H1 (cell line): Measurements from ENCODE around the gene GPC6. TPM values are rescaled to one million over a fixed set of nuclear protein-coding genes. Genes with fewer than 3 reads are reported as not detected.

Experiments used
- CTCF ChIA-PET: fragments of 300-600 bp; sonication (Branson Sonifier 250); formaldehyde crosslinking; loops from one replicate; lab custom pipeline; 2021; ENCODE audit not compliant: partially characterized antibody; lab: Charles Lee
- POLR2A ChIA-PET: fragments of 300-600 bp; sonication (Branson Sonifier 250); formaldehyde crosslinking; loops from one replicate; lab custom pipeline; 2021; ENCODE audit warnings: inconsistent platforms; ENCODE audit not compliant: partially characterized antibody; lab: Charles Lee
- DNase-seq, 2 experiments: peaks; one replicate each; pipeline versions ENCODE4 v3.0.0 to v3.0.0-alpha.2; 2010 to 2022; ENCODE audit warnings: low spot score in 2 of 2, low read depth in 1 of 2, mixed read lengths in 1 of 2
- FAIRE-seq: peaks from 2 replicates; lab custom pipeline; 2011; peaks lifted over from hg19 to GRCh38; lab: Jason Lieb, UNC
- H2AFZ ChIP-seq: 2 replicates; pipeline ENCODE4 v1.8.1; 2012; ENCODE audit warnings: low read length, inconsistent platforms
- H2AK5ac ChIP-seq: 2 replicates; pipeline ENCODE4 v1.6.1; 2013; ENCODE audit warnings: low read depth, low read length
- H2BK120ac ChIP-seq: replicated peaks from 2 replicates; pipeline ENCODE3; 2013; ENCODE audit warnings: low read depth, low read length, inconsistent platforms
- H2BK12ac ChIP-seq: 2 replicates; pipeline ENCODE4 v1.6.1; 2013; ENCODE audit warnings: low read depth, low read length
- H2BK15ac ChIP-seq: 2 replicates; pipeline ENCODE4 v1.6.1; 2013; ENCODE audit warnings: low read length
- H2BK20ac ChIP-seq: 2 replicates; pipeline ENCODE4 v1.6.1; 2013; ENCODE audit warnings: low read length
- H2BK5ac ChIP-seq: 2 replicates; pipeline ENCODE4 v1.6.1; 2013; ENCODE audit warnings: low read depth, low read length
- H3K14ac ChIP-seq: 2 replicates; pipeline ENCODE4 v1.6.1; 2013; ENCODE audit warnings: inconsistent platforms; ENCODE audit not compliant: insufficient read length
- H3K18ac ChIP-seq: 2 replicates; pipeline ENCODE4 v1.6.1; 2013; ENCODE audit warnings: low read length; ENCODE audit errors: extremely low read depth
- H3K23ac ChIP-seq: 2 replicates; pipeline ENCODE4 v1.6.1; 2013; ENCODE audit warnings: inconsistent platforms; ENCODE audit not compliant: insufficient read length
- H3K23me2 ChIP-seq: 2 replicates; pipeline ENCODE4 v1.6.1; 2013; ENCODE audit warnings: low read depth, low read length
- H3K27ac ChIP-seq: 2 replicates; pipeline ENCODE4 v1.6.1; 2011; ENCODE audit warnings: low read depth, low read length, inconsistent platforms
- H3K27me3 ChIP-seq, 4 experiments: replicated peaks in 1 of 4; 1 replicate in 1 of 4; 2 replicates in 3 of 4; pipeline versions ENCODE4 v1.6.1 to v1.8.1; 2011 to 2013; ENCODE audit warnings: low read length in 3 of 4, mild to moderate bottlenecking in 3 of 4, inconsistent platforms in 2 of 4, mixed read lengths in 2 of 4, moderate library complexity in 1 of 4; ENCODE audit not compliant: control insufficient read depth in 3 of 4, insufficient read depth in 3 of 4; ENCODE audit errors: extremely low read depth in 1 of 4
- H3K36me3 ChIP-seq, 4 experiments: 2 replicates each; pipeline versions ENCODE4 v1.6.1 to v1.8.1; 2011 to 2013; ENCODE audit warnings: mild to moderate bottlenecking in 4 of 4, low read length in 3 of 4, moderate library complexity in 2 of 4, control low read depth in 1 of 4, inconsistent platforms in 1 of 4; ENCODE audit not compliant: insufficient read depth in 4 of 4, control insufficient read depth in 2 of 4
- H3K4ac ChIP-seq: replicated peaks from 2 replicates; pipeline ENCODE3; 2013; ENCODE audit warnings: low read length, low read depth, mixed read lengths, inconsistent platforms; ENCODE audit not compliant: insufficient read length
- H3K4me1 ChIP-seq, 4 experiments: replicated peaks in 1 of 4; 1 replicate in 1 of 4; 2 replicates in 3 of 4; pipeline versions ENCODE4 v1.6.1 to v1.8.1; 2011 to 2013; ENCODE audit warnings: low read length in 3 of 4, inconsistent platforms in 2 of 4, mixed read lengths in 1 of 4; ENCODE audit not compliant: insufficient read depth in 4 of 4, control insufficient read depth in 3 of 4
- H3K4me2 ChIP-seq, 2 experiments: 2 replicates each; pipeline versions ENCODE4 v1.6.1 to v1.8.1; 2011 to 2013; ENCODE audit warnings: low read depth in 2 of 2, low read length in 2 of 2, control low read depth in 1 of 2, inconsistent platforms in 1 of 2, mild to moderate bottlenecking in 1 of 2; ENCODE audit not compliant: insufficient read depth in 1 of 2
- H3K4me3 ChIP-seq, 4 experiments: fragments of 200-600, 300-600 bp in 1 of 4; sonication (generic), shearing (Covaris generic), sonication (Bioruptor Twin) in 1 of 4; 2 replicates each; pipeline versions ENCODE4 v1.5.1 to v1.8.1; 2011 to 2016; ENCODE audit warnings: low read length in 4 of 4, low read depth in 3 of 4, control low read depth in 2 of 4, inconsistent platforms in 2 of 4, mild to moderate bottlenecking in 2 of 4, mixed read lengths in 1 of 4, moderate library complexity in 1 of 4; ENCODE audit not compliant: insufficient read depth in 2 of 4; ENCODE audit errors: extremely low read depth in 1 of 4
- H3K56ac ChIP-seq: replicated peaks from 2 replicates; pipeline ENCODE3; 2013; ENCODE audit warnings: low read depth, mild to moderate bottlenecking, mixed read lengths, low read length, inconsistent platforms; ENCODE audit not compliant: insufficient read length
- H3K79me1 ChIP-seq: 2 replicates; pipeline ENCODE4 v1.6.1; 2013; ENCODE audit warnings: low read depth, low read length, control low read depth
- H3K79me2 ChIP-seq, 2 experiments: 2 replicates each; pipeline versions ENCODE4 v1.6.1 to v1.8.1; 2012 to 2013; ENCODE audit warnings: low read length in 2 of 2, mild to moderate bottlenecking in 2 of 2, inconsistent platforms in 1 of 2; ENCODE audit not compliant: insufficient read depth in 2 of 2, control insufficient read depth in 1 of 2
- H3K9ac ChIP-seq, 4 experiments: replicated peaks in 1 of 4; 1 replicate in 1 of 4; 2 replicates in 3 of 4; pipeline versions ENCODE4 v1.6.1 to v1.8.1; 2011 to 2013; ENCODE audit warnings: low read depth in 3 of 4, low read length in 3 of 4, control low read depth in 2 of 4, mild to moderate bottlenecking in 2 of 4, moderate library complexity in 2 of 4, inconsistent platforms in 1 of 4; ENCODE audit errors: extremely low read depth in 1 of 4
- H3K9me3 ChIP-seq, 2 experiments: 2 replicates each; pipeline versions ENCODE4 v1.6.1 to v1.8.1; 2012 to 2013; ENCODE audit warnings: mild to moderate bottlenecking in 2 of 2, moderate library complexity in 2 of 2, control low read depth in 1 of 2, inconsistent platforms in 1 of 2, low read depth in 1 of 2, low read length in 1 of 2, mixed read lengths in 1 of 2; ENCODE audit not compliant: insufficient read depth in 2 of 2
- H4K20me1 ChIP-seq, 2 experiments: replicated peaks in 1 of 2; 2 replicates each; pipeline versions ENCODE3 to v1.8.1; 2011 to 2013; ENCODE audit warnings: inconsistent platforms in 2 of 2, low read length in 2 of 2, mild to moderate bottlenecking in 1 of 2; ENCODE audit not compliant: insufficient read depth in 2 of 2, control insufficient read depth in 1 of 2
- H4K5ac ChIP-seq: 2 replicates; pipeline ENCODE4 v1.6.1; 2013; ENCODE audit warnings: low read length, low read depth, mixed read lengths, inconsistent platforms; ENCODE audit not compliant: insufficient read length
- H4K8ac ChIP-seq: 2 replicates; pipeline ENCODE4 v1.8.0; 2013; ENCODE audit warnings: mild to moderate bottlenecking, moderate library complexity, low read length, inconsistent platforms; ENCODE audit not compliant: insufficient read depth; ENCODE audit errors: extremely low read depth
- H4K91ac ChIP-seq: replicated peaks from 2 replicates; pipeline ENCODE3; 2013; ENCODE audit warnings: low read length, mixed read lengths, inconsistent platforms; ENCODE audit not compliant: insufficient read length
- EZH2 ChIP-seq: fragments of 200-600 bp; sonication (generic); IDR thresholded peaks from 2 replicates; pipeline ENCODE4 v1.7.1; 2012; ENCODE audit warnings: low read depth, mild to moderate bottlenecking, moderate library complexity, low read length, inconsistent platforms; ENCODE audit not compliant: severe bottlenecking
- whole genome bisulfite sequencing, 2 experiments: shearing (Covaris generic) in 1 of 2; methylation state at CpG; one replicate each; pipeline versions ENCODE4 v1.1.6 to v1.1.7; 2013 to 2015; ENCODE audit warnings: low lambda C conversion rate in 2 of 2, mixed read lengths in 2 of 2, inconsistent platforms in 1 of 2, low coverage in 1 of 2, missing lambda C conversion rate in 1 of 2; ENCODE audit not compliant: insufficient replicate concordance in 2 of 2, insufficient coverage in 1 of 2, insufficient read length in 1 of 2; ENCODE audit errors: extremely low coverage in 1 of 2, missing lambda C conversion rate in 1 of 2; 5-methylcytosine and 5-hydroxymethylcytosine counted together
- polyA plus RNA-seq, 7 experiments: library from polyadenylated mRNA; depleted of rRNA in 3 of 7; stranded (reverse) in 5 of 7; unstranded in 2 of 7; fragments of >200 nt in 5 of 7; fragments of 200-250 nt in 2 of 7; gene quantifications; 1 replicate in 5 of 7; 2 replicates in 1 of 7; 4 replicates in 1 of 7; pipeline versions ENCODE4 v1.2.1 to v1.2.3, GENCODE V29; 2011 to 2013; ENCODE audit warnings: missing spikeins in 2 of 7, mixed read lengths in 2 of 7
- total RNA-seq: library from RNA; stranded (reverse); fragmentation: NEBNext Ultra II Directional; extraction: Animal tissue kit (Norgen Biotek cat#: 25700); gene quantifications from 2 replicates; pipeline ENCODE4 v1.2.1, GENCODE V29; 2021

The GPC6 gene
- total and polyA plus RNA-seq, 2 of the 8 experiments (the other 6 are each of a cell fraction or from before 2014, with no cell fraction given), result 5.4 to 12.0 TPM

GRCh38 chr13:93872376-93872775 is 645.8 kb downstream of the GPC6 start:
- H4K8ac ChIP-seq, result no peak overlapping the region
- no peaks in the 10 kb centered on the region for H3K23me2 ChIP-seq
- H3K4me1 ChIP-seq, result no peaks in the 10 kb centered on the region
- no peaks in the 10 kb centered on the region for H3K9me3 ChIP-seq
- H3K27ac ChIP-seq, result no peak overlapping the region
- H3K27me3 ChIP-seq, result no peaks in the 10 kb centered on the region
- H4K5ac ChIP-seq, result no peak overlapping the region
- H3K79me2 ChIP-seq, result no peaks in the 10 kb centered on the region
- no peak overlapping the region for H3K23ac ChIP-seq
- H3K36me3 ChIP-seq, result no peaks in the 10 kb centered on the region
- H2BK20ac ChIP-seq, result no peak overlapping the region
- no peak overlapping the region for H3K4me3 ChIP-seq
- TF ChIP-seq EZH2, result no peak
- H2BK5ac ChIP-seq, result no peak overlapping the region
- H3K14ac ChIP-seq, result no peak overlapping the region
- no peak overlapping the region for H2AFZ ChIP-seq
- H3K4me2 ChIP-seq, result no peak overlapping the region
- no peaks in the 10 kb centered on the region for H4K20me1 ChIP-seq
- H4K91ac ChIP-seq, result no peak overlapping the region
- no peaks in the 10 kb centered on the region for H3K79me1 ChIP-seq
- H3K4ac ChIP-seq, result no peak overlapping the region
- H2BK120ac ChIP-seq, result no peak overlapping the region
- FAIRE-seq, result no peak
- no peak overlapping the region for H3K9ac ChIP-seq
- no peak for DNase-seq
- ChIA-PET POLR2A (no interaction called here), CTCF (interaction anchor here (1.4 kb wide), 1 partner anchor 39 kb away, joined by 3 read pairs; no protein-coding TSS in a partner anchor)
- H2AK5ac ChIP-seq, result no peak overlapping the region
- no peak overlapping the region for H3K56ac ChIP-seq
- H2BK15ac ChIP-seq, result no peak overlapping the region
- no peak overlapping the region for H3K18ac ChIP-seq
- WGBS, 2 experiments, result 86% methylated on average over 2 of the region's 2 CpGs; no CpG with 5 or more reads in 1 of the 2 experiments
- no peak overlapping the region for H2BK12ac ChIP-seq
